B cell (primary cell): ENCODE data around the gene RAD9B. TPM values are rescaled to one million over a fixed set of nuclear protein-coding genes. Genes with fewer than 3 reads are reported as not detected.

Experiments
- ATAC-seq: fragments of 200-7000 bp; cut with Tn5 transposase; one replicate; pipeline ENCODE4 v1.10.0; 2021; ENCODE audit warnings: low read depth, mild to moderate bottlenecking, moderate number of reproducible peaks, moderate library complexity
- CTCF ChIA-PET: fragments of 350-600 bp; sonication (Branson Sonifier 250); formaldehyde crosslinking; loops from one replicate; lab custom pipeline; 2021; ENCODE audit warnings: antibody characterized with exemption, inconsistent platforms; lab: Charles Lee
- POLR2A ChIA-PET: fragments of 350-600 bp; sonication (Branson Sonifier 250); formaldehyde crosslinking; loops from one replicate; lab custom pipeline; 2021; ENCODE audit warnings: antibody characterized with exemption; lab: Charles Lee
- DNase-seq: peaks from one replicate; pipeline ENCODE4 v3.0.0; 2013
- H2AFZ ChIP-seq: 2 replicates; pipeline ENCODE4 v1.6.1; 2012; ENCODE audit warnings: mild to moderate bottlenecking, low read depth, low read length; ENCODE audit not compliant: insufficient read depth, poor library complexity, severe bottlenecking
- H3K27ac ChIP-seq, 2 donors: 1 replicate in 1 of 2; 2 replicates in 1 of 2; pipeline ENCODE4 v1.5.1; 2012 to 2013; ENCODE audit warnings: low read length in 2 of 2, mild to moderate bottlenecking in 2 of 2, moderate library complexity in 1 of 2
- H3K27me3 ChIP-seq, 4 experiments: fragments of 200-600 bp in 1 of 4; sonication (generic) in 1 of 4; replicated peaks in 1 of 4; 1 replicate in 2 of 4; 2 replicates in 2 of 4; pipeline versions ENCODE4 v1.6.1 to v1.7.0; 2013 to 2016; ENCODE audit warnings: low read length in 3 of 4, mild to moderate bottlenecking in 2 of 4, mixed read lengths in 1 of 4, moderate library complexity in 1 of 4; ENCODE audit not compliant: insufficient read depth in 4 of 4, control insufficient read depth in 3 of 4; ENCODE audit errors: control extremely low read depth in 1 of 4
- H3K36me3 ChIP-seq, 2 experiments: replicated peaks in 1 of 2; 1 replicate in 1 of 2; 2 replicates in 1 of 2; pipeline versions ENCODE4 v1.6.1 to v1.7.1; 2013; ENCODE audit warnings: low read length in 1 of 2; ENCODE audit not compliant: insufficient read depth in 2 of 2, control insufficient read depth in 1 of 2; ENCODE audit errors: control extremely low read depth in 1 of 2, extremely low read depth in 1 of 2
- H3K4me1 ChIP-seq, 2 donors: fragments of 200-600 bp in 1 of 2; sonication (generic) in 1 of 2; 1 replicate in 1 of 2; 2 replicates in 1 of 2; pipeline versions ENCODE4 v1.5.1 to v1.6.1; 2013 to 2017; ENCODE audit warnings: low read length in 2 of 2; ENCODE audit not compliant: control insufficient read depth in 2 of 2, insufficient read depth in 2 of 2
- H3K4me2 ChIP-seq: replicated peaks from 2 replicates; pipeline ENCODE3; 2012; ENCODE audit warnings: mild to moderate bottlenecking, low read depth, low read length; ENCODE audit not compliant: poor library complexity, severe bottlenecking
- H3K4me3 ChIP-seq, 5 experiments: fragments of 200-600 bp in 1 of 5; sonication (generic) in 1 of 5; 1 replicate in 3 of 5; 2 replicates in 2 of 5; pipeline versions ENCODE4 v1.5.1 to v1.7.0; 2011 to 2016; ENCODE audit warnings: low read length in 4 of 5, mild to moderate bottlenecking in 4 of 5, low read depth in 2 of 5, control low read depth in 1 of 5, moderate library complexity in 1 of 5; ENCODE audit not compliant: insufficient read depth in 1 of 5; ENCODE audit errors: control extremely low read depth in 1 of 5, extremely low read depth in 1 of 5
- H3K79me2 ChIP-seq: fragments of 200-600 bp; sonication (generic); one replicate; pipeline ENCODE4 v1.6.0; 2016; ENCODE audit warnings: low read length; ENCODE audit not compliant: control insufficient read depth, insufficient read depth
- H3K9ac ChIP-seq: fragments of 200-600 bp; sonication (generic); 2 replicates; pipeline ENCODE4 v1.6.1; 2017; ENCODE audit warnings: mild to moderate bottlenecking, low read length, moderate library complexity
- H3K9me3 ChIP-seq, 3 donors: one replicate each; pipeline versions ENCODE4 v1.6.1 to v1.7.1; 2013; ENCODE audit warnings: low read length in 2 of 3; ENCODE audit not compliant: control insufficient read depth in 2 of 3, insufficient read depth in 1 of 3; ENCODE audit errors: control extremely low read depth in 1 of 3
- H4K20me1 ChIP-seq: 2 replicates; pipeline ENCODE4 v1.6.0; 2012; ENCODE audit warnings: mild to moderate bottlenecking, low read length; ENCODE audit not compliant: insufficient read depth, control insufficient read depth, poor library complexity, severe bottlenecking
- H3K27ac Mint-ChIP-seq: one replicate; pipeline ENCODE4 v1.8.0; 2021; ENCODE audit warnings: mixed read lengths
- H3K27me3 Mint-ChIP-seq: one replicate; pipeline ENCODE4 v1.8.0; 2021; ENCODE audit warnings: mixed read lengths
- H3K4me1 Mint-ChIP-seq: one replicate; pipeline ENCODE4 v1.8.0; 2021; ENCODE audit warnings: mixed read lengths
- H3K4me3 Mint-ChIP-seq: one replicate; pipeline ENCODE4 v1.8.0; 2021; ENCODE audit warnings: mixed read lengths
- H3K9me3 Mint-ChIP-seq: one replicate; pipeline ENCODE4 v1.8.0; 2022; ENCODE audit warnings: mixed read lengths; ENCODE audit not compliant: insufficient read depth
- EZH2 ChIP-seq: IDR thresholded peaks from 2 replicates; pipeline ENCODE4 v1.6.1; 2012; ENCODE audit warnings: borderline replicate concordance, low read depth, mild to moderate bottlenecking, moderate library complexity, low read length; ENCODE audit not compliant: insufficient read depth, poor library complexity, severe bottlenecking
- WGBS: methylation state at CpG from one replicate; pipeline ENCODE4 v1.1.5; 2013; ENCODE audit warnings: missing lambda C conversion rate; ENCODE audit not compliant: insufficient coverage; 5-methylcytosine and 5-hydroxymethylcytosine counted together
- intact Hi-C: fragments of 100-400 bp; cut with micrococcal nuclease; formaldehyde crosslinking; loops from one replicate; pipeline ENCODE4 v1.10.0; 2022
- polyA plus RNA-seq: library from polyadenylated mRNA; depleted of rRNA; stranded (reverse); fragments of >200 nt; gene quantifications from 2 replicates; pipeline ENCODE4 v1.2.3, GENCODE V29; 2012
- total RNA-seq, 2 donors: library from RNA; stranded (reverse); fragments of 120-200 nt in 1 of 2; gene quantifications; 1 replicate in 1 of 2; 2 replicates in 1 of 2; pipeline versions ENCODE4 v1.2.3 to v1.2.4, GENCODE V29; 2013 to 2022
- TF ChIP-seq, protein P1 (sequence below): fragments of 200-600 bp; IDR thresholded peaks from one replicate; pipeline ENCODE4 v1.8.0; 2022; ENCODE audit warnings: antibody characterized with exemption, mild to moderate bottlenecking

Gene RAD9B
- total and polyA plus RNA-seq, 2 donors (not counting 1 experiment from before 2014, with no cell fraction given) = 0.75 to 1.5 TPM

DNA sequence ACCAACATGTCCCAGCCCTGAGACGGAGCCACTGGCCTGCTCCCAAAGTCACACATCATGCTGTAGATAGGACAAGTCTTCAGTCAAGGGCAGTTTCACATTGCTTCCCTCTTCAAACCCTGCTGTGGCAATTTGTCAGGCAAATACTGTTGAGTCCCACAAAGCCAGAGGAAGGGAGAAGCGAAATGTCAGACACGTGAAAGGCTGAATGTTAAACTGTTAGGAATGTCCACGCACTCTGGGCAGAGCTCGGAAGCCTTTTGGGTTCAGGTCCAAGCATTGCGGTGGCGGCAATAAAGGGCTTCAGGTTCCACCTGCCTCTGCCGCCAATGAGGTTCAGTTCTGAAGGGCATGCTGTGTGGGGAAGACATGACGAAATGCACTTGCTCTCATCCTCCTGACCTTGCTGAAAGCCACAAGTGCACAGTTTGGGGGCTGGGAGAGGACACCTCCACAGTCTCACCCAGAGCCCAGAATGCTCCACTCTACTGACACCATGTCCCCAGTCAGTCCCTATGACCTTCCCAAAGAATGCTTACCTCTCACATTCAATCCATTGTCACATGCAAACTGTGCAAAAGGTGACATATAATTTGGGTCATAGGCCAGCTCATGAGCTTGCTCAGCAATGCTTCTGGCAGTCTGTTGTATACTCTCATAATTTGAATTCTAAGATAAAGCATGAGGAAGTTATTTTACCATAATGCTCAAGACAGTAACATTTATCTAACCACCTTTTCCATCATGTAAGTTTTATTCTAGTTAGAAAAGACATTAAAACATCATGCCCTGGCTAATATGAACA, 35.7 kb downstream of the RAD9B start:
- intact Hi-C loops = no loop called here
- Histone ChIP-seq H3K4me2 (no peak overlapping the region), H3K9me3 (no peaks in the 10 kb centered on the region), H3K36me3 (peaks cover 0 to 62% of the 10 kb centered on the region in 2 experiments), H3K9ac (no peak overlapping the region), H3K4me3 (no peak overlapping the region), H4K20me1 (peaks cover 24% of the 10 kb centered on the region), H3K79me2 (peaks cover 54% of the 10 kb centered on the region), H2AFZ (no peak overlapping the region), H3K27me3 (no peaks in the 10 kb centered on the region), H3K27ac (no peak overlapping the region), H3K4me1 (peaks cover 0 to 6% of the 10 kb centered on the region in 2 donors)
- Mint-ChIP-seq H3K4me3 (no peak overlapping the region), H3K27me3 (no peaks in the 10 kb centered on the region), H3K4me1 (peaks cover 11% of the 10 kb centered on the region), H3K27ac (peak overlapping the region; percentile 15), H3K9me3 (no peaks in the 10 kb centered on the region)
- CTCF ChIA-PET = interaction anchor here (0.6 to 9.3 kb wide), 9 partner anchors 11 to 158 kb away, joined by 3 to 71 read pairs (median 3); partner anchors contain the start of gene ARPC3
- TF ChIP-seq EZH2 = no peak
- TF ChIP-seq, protein P1, sequence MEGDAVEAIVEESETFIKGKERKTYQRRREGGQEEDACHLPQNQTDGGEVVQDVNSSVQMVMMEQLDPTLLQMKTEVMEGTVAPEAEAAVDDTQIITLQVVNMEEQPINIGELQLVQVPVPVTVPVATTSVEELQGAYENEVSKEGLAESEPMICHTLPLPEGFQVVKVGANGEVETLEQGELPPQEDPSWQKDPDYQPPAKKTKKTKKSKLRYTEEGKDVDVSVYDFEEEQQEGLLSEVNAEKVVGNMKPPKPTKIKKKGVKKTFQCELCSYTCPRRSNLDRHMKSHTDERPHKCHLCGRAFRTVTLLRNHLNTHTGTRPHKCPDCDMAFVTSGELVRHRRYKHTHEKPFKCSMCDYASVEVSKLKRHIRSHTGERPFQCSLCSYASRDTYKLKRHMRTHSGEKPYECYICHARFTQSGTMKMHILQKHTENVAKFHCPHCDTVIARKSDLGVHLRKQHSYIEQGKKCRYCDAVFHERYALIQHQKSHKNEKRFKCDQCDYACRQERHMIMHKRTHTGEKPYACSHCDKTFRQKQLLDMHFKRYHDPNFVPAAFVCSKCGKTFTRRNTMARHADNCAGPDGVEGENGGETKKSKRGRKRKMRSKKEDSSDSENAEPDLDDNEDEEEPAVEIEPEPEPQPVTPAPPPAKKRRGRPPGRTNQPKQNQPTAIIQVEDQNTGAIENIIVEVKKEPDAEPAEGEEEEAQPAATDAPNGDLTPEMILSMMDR = no peak
- 92% methylated on average over 8 of the region's 9 CpGs for WGBS
- POLR2A ChIA-PET = interaction anchor here (0.5 kb wide), 1 partner anchor 267 kb away, joined by 6 read pairs; no protein-coding TSS in a partner anchor
- no peak for ATAC-seq
- DNase-seq = no peak
